Measurements from ENCODE around the gene TACR2.

Gene TACR2

DNA sequence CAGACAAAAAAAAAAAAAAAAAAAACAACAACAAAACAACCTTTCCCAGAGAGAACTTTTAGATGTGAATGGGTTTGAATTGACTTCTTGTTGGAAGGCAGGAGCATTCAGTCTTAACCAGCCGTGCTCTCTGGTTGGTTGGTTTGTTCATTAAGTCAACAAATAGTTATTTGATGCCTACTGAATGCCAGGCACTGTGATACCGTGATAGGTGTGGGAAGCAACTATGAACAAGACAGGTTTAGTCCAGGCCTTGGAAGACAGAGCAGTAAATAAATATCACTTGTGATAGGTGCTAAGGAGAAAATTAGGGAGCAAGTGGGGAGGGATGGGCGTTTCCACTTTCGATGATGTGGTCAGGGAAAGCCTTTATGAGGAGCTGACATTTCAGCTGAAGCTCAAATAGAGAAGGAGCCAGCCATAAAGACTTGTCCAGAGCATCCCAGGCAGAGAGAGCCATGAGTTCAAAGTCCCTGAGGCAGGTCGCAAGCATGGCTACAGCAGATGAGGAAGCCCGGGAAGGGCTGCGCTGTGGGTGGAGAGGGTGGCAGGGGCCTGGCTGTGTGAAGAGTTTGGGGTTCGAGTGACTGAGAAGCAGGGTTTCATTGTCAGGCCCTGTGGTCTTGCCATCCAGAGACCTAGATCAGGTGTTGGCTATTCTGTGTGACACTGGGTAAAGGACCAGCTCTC, 42.5 kb upstream of the TACR2 start:
- TF ChIP-seq NFIC (IDR thresholded peaks at IDR 0.05): no peak
- no peak for TF ChIP-seq CREB1 (IDR thresholded peaks at IDR 0.05; ENCODE audit: low read depth)

DNA sequence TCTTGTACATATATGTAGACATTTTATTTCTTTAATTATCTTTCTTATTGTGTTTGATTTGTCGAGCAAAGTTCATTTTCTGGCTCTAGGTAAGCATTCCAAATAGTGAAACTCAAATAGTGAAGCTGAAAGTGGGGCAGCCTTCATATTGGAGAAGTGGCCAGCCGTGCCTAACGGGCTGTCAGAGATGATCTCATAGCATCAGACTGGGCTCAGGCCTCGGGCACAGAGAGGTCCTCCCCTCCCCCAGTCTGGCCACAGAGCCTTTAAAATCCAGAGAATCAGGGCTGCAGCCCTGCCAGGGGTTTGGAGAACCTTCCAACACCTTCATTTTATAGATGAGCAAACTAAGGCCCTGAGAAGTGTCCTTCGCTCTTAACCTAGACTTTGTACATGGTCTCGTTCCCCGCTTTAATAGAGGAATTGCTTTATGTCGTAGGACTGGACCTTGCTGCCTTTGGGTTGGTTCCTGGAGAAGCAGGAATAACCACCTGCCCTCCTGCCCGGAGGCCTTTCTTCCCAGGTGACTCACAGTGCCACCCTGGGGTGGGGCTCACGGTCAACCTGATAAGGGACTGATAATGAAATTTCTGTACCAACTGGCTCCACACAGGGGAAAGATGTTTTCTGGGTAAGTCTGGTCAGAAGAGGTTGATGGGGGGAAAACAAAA, 41.8 kb upstream of the TACR2 start:
- TF ChIP-seq YY1 (IDR thresholded peaks at IDR 0.05; ENCODE audit: low read depth) (no peak), EGR1 (IDR thresholded peaks at IDR 0.05) (no peak), FOXM1 (IDR thresholded peaks at IDR 0.05; ENCODE audit: borderline replicate concordance, low read depth) (no peak), ZBTB7A (IDR thresholded peaks at IDR 0.05; ENCODE audit: low read depth) (no peak), CREB1 (IDR thresholded peaks at IDR 0.05; ENCODE audit: low read depth) (no peak), EP300 (IDR thresholded peaks at IDR 0.05; ENCODE audit: borderline replicate concordance) (no peak), RAD21 (IDR thresholded peaks at IDR 0.05; ENCODE audit: low read depth) (no peak), NFIC (IDR thresholded peaks at IDR 0.05) (no peak), TEAD4 (IDR thresholded peaks at IDR 0.05) (no peak), TCF12 (IDR thresholded peaks at IDR 0.05; ENCODE audit: low read depth) (no peak), TAF1 (IDR thresholded peaks at IDR 0.05; ENCODE audit: low read depth) (no peak), CEBPB (IDR thresholded peaks at IDR 0.05) (no peak)
- TF ChIP-seq, protein P1, sequence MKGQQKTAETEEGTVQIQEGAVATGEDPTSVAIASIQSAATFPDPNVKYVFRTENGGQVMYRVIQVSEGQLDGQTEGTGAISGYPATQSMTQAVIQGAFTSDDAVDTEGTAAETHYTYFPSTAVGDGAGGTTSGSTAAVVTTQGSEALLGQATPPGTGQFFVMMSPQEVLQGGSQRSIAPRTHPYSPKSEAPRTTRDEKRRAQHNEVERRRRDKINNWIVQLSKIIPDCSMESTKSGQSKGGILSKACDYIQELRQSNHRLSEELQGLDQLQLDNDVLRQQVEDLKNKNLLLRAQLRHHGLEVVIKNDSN (IDR thresholded peaks at IDR 0.05): no peak
- TF ChIP-seq, protein P2, sequence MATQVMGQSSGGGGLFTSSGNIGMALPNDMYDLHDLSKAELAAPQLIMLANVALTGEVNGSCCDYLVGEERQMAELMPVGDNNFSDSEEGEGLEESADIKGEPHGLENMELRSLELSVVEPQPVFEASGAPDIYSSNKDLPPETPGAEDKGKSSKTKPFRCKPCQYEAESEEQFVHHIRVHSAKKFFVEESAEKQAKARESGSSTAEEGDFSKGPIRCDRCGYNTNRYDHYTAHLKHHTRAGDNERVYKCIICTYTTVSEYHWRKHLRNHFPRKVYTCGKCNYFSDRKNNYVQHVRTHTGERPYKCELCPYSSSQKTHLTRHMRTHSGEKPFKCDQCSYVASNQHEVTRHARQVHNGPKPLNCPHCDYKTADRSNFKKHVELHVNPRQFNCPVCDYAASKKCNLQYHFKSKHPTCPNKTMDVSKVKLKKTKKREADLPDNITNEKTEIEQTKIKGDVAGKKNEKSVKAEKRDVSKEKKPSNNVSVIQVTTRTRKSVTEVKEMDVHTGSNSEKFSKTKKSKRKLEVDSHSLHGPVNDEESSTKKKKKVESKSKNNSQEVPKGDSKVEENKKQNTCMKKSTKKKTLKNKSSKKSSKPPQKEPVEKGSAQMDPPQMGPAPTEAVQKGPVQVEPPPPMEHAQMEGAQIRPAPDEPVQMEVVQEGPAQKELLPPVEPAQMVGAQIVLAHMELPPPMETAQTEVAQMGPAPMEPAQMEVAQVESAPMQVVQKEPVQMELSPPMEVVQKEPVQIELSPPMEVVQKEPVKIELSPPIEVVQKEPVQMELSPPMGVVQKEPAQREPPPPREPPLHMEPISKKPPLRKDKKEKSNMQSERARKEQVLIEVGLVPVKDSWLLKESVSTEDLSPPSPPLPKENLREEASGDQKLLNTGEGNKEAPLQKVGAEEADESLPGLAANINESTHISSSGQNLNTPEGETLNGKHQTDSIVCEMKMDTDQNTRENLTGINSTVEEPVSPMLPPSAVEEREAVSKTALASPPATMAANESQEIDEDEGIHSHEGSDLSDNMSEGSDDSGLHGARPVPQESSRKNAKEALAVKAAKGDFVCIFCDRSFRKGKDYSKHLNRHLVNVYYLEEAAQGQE (IDR thresholded peaks at IDR 0.05; ENCODE audit: low read depth): no peak
- TF ChIP-seq, protein P3, sequence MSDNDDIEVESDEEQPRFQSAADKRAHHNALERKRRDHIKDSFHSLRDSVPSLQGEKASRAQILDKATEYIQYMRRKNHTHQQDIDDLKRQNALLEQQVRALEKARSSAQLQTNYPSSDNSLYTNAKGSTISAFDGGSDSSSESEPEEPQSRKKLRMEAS (IDR thresholded peaks at IDR 0.05): no peak

DNA sequence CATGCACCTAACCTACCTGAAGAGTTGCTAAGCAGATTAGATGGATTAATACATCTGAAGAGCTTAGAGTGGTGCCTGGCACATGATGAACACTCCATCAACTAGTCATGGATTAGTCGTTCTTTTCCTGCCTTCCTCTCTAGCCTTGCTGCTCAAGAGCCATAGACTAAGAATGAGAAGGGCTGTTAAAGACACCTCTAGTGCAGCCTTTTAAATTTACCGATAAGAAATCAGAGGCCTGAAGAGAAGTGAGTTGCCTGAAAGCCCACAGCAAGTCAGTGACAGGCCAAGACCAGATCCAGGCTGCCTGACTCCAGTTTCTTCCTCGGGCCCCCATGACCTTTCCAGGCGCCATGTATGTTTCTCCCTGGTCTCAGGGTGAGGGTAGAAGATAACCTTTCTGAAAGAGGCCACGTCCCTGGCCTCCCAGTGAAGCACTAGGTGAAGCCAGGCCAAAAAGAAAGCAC, 41.1 kb upstream of the TACR2 start:
- no peak for TF ChIP-seq CREB1 (IDR thresholded peaks at IDR 0.05; ENCODE audit: low read depth)
- TF ChIP-seq CEBPB (IDR thresholded peaks at IDR 0.05): no peak
- TF ChIP-seq FOXM1 (IDR thresholded peaks at IDR 0.05; ENCODE audit: borderline replicate concordance, low read depth): no peak

DNA sequence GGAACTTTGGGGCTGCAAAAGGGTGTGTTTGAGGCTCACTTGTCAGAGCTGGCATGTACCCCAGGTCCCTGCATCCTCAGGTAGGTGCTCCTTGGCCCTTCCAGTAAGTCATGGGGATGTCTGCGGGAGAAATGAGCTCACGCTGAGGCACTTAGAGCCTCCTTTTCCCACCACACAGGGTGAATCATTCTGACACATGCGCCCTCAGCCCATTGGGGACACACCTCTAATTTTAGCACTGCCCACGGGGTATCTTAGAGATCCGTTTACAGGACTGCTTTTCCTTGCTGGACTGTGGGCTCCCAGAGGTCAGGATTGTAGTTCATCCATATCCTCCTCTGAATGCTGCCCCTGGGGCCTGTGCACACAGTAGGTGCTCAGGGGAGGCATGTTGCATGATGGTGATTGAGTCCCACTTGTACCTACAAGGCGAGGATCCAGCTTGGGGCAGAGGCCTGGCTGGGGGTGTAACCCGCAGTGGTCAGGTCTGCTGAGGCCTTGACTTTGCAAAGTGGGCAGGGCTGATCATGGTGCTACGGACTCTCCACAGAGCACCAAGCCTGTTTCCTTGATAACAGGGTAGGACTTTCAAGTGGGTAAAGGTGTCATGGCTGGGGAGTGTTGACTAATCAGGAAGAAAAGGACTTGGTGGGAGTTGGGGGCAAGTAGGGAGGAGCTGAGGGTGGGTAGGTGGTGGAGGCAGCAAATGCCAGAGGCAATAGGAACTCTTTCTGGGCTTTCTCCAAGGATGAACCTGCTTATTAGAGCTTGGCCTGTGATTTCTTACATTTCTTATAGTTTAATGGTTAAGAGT, 40.4 kb upstream of the TACR2 start:
- TF ChIP-seq TAF1 (IDR thresholded peaks at IDR 0.05; ENCODE audit: low read depth): no peak
- TF ChIP-seq, protein P1 (IDR thresholded peaks at IDR 0.05): no peak
- TF ChIP-seq, protein P3 (IDR thresholded peaks at IDR 0.05): no peak
- no peak for TF ChIP-seq NFIC (IDR thresholded peaks at IDR 0.05)
- TF ChIP-seq CREB1 (IDR thresholded peaks at IDR 0.05; ENCODE audit: low read depth): no peak
- no peak for TF ChIP-seq RAD21 (IDR thresholded peaks at IDR 0.05; ENCODE audit: low read depth)
- TF ChIP-seq ZBTB7A (IDR thresholded peaks at IDR 0.05; ENCODE audit: low read depth): no peak

DNA sequence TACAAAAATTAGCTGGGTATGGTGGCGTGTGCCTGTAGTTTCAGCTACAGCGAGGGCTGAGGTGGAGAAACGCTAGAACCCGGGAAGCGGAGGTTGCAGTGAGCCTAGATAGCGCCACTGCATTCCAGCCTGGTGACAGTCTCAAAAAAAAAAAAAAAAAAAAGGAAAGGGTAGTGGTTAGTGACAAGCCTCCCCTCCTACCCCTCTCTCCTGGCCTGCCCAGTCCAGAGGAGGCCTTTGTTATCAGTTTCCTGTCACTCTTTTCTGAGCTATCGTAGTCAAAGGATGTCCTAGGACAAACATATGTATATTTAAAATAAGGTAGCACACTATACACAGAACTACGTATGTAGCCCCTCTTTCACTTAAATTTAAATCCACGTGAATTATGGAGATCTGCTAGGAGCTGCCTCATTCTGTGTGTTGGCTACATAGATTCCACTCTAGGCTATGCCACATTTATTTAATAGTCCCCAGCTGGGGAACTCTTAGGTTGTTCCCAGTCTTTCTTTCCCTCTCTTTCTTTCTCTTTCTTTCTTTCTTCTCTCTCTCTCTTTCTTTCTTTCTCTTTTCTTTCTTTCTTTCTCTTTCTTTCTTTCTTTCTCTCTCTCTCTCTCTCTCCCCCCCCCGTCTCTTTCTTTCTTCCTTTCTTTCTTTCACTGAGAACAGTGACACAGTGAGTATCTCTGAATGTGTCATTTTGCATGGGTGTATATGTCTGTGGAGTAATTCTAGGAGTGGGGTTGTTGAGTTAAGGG, 38.5 kb upstream of the TACR2 start:
- TF ChIP-seq YY1 (IDR thresholded peaks at IDR 0.05; ENCODE audit: low read depth): no peak
- TF ChIP-seq CREB1 (IDR thresholded peaks at IDR 0.05; ENCODE audit: low read depth): no peak
- no peak for TF ChIP-seq TAF1 (IDR thresholded peaks at IDR 0.05; ENCODE audit: low read depth)
- TF ChIP-seq FOXM1 (IDR thresholded peaks at IDR 0.05; ENCODE audit: borderline replicate concordance, low read depth): no peak
- TF ChIP-seq, protein P2 (IDR thresholded peaks at IDR 0.05; ENCODE audit: low read depth): no peak
- TF ChIP-seq, protein P3 (IDR thresholded peaks at IDR 0.05): no peak
- no peak for TF ChIP-seq RAD21 (IDR thresholded peaks at IDR 0.05; ENCODE audit: low read depth)
- no peak for TF ChIP-seq CEBPB (IDR thresholded peaks at IDR 0.05)
- no peak for TF ChIP-seq TCF12 (IDR thresholded peaks at IDR 0.05; ENCODE audit: low read depth)
- TF ChIP-seq EGR1 (IDR thresholded peaks at IDR 0.05): no peak
- TF ChIP-seq NFIC (IDR thresholded peaks at IDR 0.05): no peak
